ENCODE data around the gene SFXN3. TPM values are rescaled to one million over a fixed set of nuclear protein-coding genes. Genes with fewer than 3 reads are reported as not detected.

SFXN3 gene, protein sequence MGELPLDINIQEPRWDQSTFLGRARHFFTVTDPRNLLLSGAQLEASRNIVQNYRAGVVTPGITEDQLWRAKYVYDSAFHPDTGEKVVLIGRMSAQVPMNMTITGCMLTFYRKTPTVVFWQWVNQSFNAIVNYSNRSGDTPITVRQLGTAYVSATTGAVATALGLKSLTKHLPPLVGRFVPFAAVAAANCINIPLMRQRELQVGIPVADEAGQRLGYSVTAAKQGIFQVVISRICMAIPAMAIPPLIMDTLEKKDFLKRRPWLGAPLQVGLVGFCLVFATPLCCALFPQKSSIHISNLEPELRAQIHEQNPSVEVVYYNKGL
- polyA plus RNA-seq (2013, experiment 1 of 2) = 33.8 TPM
- polyA plus RNA-seq (2013, experiment 2 of 2) = 26.8 TPM

DNA sequence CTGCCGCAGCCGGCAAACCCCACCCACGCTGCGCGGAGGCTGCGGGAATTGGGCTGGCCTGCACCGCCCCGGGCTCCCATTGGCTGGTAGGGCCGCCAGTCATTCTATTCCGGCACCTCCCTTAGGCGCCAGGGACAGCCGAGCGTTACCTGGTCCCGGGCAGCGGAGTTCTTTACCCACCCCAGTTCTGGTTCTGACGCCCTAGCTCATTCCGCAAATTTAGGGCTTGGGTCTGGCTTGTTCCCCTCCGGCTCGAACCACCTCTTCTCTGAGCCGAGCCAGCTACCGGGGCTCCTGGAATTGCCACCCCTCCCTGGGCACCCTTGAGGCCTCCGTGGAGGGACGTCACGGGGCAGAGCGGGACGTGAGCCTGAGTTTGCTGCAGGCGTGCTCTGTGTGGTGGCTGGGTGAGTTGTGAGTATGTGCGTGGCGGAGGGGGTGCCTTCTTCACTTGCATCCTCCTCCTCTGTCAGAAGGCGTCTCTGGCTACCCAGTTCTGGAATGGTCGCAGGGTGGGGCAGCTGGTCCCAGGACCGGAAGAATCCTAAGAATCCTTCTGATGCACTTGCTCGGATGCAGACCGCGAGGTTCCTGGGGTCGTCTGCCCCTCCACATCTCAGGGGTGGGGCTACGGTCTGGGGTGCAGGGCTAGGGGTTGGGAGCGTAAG lies at the start of gene SFXN3, which contains the start of gene PDZD7:
SFXN3 (plus strand) TSS at position 107 of the 668 bp plus-strand sequence. CDS start 3,461 bp downstream, outside the sequence.
PDZD7 (minus strand) TSS at position 2 of the 668 bp plus-strand sequence. CDS start 910 bp downstream, outside the sequence.
- Histone ChIP-seq H3K9me3 (ENCODE audit: control insufficient read depth, low read length) (no peaks in the 10 kb centered on the region), H3K27ac (ENCODE audit: low read depth, low read length, severe bottlenecking) (peak within 1 kb of the TSS; percentile 94), H3K4me1 (ENCODE audit: control insufficient read depth, insufficient read depth, low read length, poor library complexity, severe bottlenecking) (peaks cover 32% of the 10 kb centered on the region), H3K4me3 (ENCODE audit: extremely low read depth, insufficient read depth, low read length, poor library complexity, severe bottlenecking) (peak within 1 kb of the TSS; percentile 46), H3K36me3 (ENCODE audit: control insufficient read depth, insufficient read depth, low read length) (peaks cover 20% of the 10 kb centered on the region)
- 0 to 3% methylated on average over 30 to 37 of the region's 38 CpGs for WGBS, 2 experiments (ENCODE audit: insufficient coverage in 2 of 2)

DNA sequence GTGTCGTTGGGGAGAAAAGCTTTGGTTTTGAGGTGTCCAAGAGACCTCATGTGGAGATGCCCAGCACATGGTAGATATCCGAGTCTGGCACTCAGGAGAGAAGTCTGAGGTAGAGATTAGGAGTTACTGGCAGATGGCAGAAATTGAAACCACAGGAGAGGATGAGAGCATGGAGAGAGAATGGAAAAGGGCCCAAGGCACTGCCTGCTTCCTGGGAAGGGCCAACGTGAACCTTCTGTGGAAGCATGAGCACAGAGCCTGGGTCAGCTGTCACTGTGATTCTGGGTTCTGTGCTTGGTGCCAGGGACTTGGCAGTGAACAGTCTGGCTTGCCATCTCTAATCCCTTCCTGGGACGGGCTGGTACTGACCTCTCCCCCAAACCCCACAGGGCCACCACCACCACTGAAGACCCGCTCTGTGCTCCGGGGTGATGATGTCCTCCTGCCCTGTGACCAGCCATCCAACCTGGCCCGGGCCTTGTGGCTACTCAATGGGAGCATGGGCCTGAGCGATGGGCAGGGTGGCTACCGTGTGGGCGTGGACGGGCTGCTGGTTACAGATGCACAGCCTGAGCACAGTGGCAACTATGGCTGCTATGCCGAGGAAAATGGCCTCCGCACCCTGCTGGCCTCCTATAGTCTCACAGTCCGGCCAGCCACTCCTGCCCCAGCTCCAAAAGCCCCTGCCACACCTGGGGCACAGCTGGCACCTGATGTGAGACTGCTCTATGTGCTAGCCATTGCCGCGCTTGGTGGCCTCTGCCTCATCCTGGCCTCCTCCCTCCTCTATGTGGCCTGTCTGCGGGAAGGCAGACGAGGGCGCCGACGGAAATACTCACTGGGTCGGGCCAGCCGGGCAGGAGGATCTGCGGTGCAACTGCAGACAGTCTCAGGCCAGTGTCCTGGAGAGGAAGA lies 47.9 kb upstream of the SFXN3 start:
- Histone ChIP-seq H3K4me1 (ENCODE audit: control insufficient read depth, insufficient read depth, low read length, poor library complexity, severe bottlenecking) (peaks cover 10% of the 10 kb centered on the region), H3K4me3 (ENCODE audit: extremely low read depth, insufficient read depth, low read length, poor library complexity, severe bottlenecking) (no peak overlapping the region), H3K27ac (ENCODE audit: low read depth, low read length, severe bottlenecking) (no peak overlapping the region), H3K9me3 (ENCODE audit: control insufficient read depth, low read length) (no peaks in the 10 kb centered on the region), H3K36me3 (ENCODE audit: control insufficient read depth, insufficient read depth, low read length) (peaks cover 51% of the 10 kb centered on the region)
- WGBS, 2 experiments (ENCODE audit: insufficient coverage in 2 of 2) = 94 to 95% methylated on average over 16 to 19 of the region's 24 CpGs

DNA sequence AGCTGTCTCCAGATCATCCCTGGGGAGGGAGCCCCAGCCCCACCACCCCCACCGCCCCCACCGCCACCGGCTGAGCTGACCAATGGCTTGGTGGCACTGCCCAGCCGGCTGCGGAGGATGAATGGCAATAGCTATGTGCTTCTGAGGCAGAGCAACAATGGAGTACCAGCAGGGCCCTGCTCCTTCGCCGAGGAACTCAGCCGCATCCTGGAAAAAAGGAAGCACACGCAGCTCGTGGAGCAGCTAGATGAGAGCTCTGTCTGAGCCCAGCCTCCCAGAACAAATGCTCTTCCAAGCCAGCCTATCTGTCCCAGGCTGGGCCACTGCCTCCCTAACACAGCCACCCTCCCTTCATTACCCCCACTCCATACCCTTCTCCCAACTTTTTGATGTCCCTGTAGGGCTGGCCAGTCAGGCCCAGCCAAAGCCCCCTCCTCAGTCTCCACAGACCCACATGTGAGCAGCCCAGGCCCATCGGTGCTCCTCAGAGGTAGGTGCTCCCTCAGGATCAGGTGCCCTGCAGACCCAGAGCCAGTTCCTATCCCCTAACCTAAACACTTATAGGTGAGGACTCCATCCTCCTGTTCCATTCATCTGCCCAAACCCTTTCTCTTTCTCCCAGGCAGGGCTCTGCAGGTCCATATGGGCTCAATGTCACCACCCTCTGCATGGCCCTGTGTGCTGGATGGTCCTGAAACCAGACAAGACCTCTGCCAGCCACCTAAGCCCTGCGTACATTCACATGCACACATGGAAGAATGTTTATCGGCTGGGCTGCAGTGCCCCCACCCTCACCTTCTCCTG lies 47.0 kb upstream of the SFXN3 start:
- H3K9me3 ChIP-seq (ENCODE audit: control insufficient read depth, low read length) = no peaks in the 10 kb centered on the region
- WGBS, 2 experiments (ENCODE audit: insufficient coverage in 2 of 2) = 92 to 94% methylated on average over 10 to 12 of the region's 13 CpGs
- H3K36me3 ChIP-seq (ENCODE audit: control insufficient read depth, insufficient read depth, low read length) = peaks cover 52% of the 10 kb centered on the region

DNA sequence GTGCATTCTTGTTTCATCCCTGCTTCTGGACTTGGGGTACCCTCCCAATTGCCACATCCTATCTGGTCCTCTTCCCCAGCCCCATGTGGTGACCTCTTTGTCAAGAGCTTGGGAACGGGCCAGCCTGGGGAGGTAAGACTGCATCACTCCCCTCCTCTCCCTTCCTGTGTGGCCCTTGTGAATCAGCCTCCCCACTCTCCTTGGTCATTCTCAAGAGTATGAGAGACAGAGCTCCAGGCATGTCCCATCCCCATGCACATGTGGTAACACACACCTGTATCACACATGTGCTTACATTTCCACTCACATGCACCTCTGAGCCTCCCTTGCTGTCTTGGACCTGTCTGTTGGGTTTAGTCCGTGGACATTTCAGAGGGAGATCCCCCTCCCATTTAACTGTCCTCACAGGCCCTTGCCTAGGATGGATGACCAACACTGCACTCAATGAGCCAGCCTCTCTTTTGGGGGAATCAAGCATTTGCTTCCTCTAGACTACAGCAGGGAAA lies 46.3 kb upstream of the SFXN3 start:
- Histone ChIP-seq H3K27ac (ENCODE audit: low read depth, low read length, severe bottlenecking) (no peak overlapping the region), H3K4me1 (ENCODE audit: control insufficient read depth, insufficient read depth, low read length, poor library complexity, severe bottlenecking) (peaks cover 21% of the 10 kb centered on the region), H3K4me3 (ENCODE audit: extremely low read depth, insufficient read depth, low read length, poor library complexity, severe bottlenecking) (no peak overlapping the region), H3K9me3 (ENCODE audit: control insufficient read depth, low read length) (no peaks in the 10 kb centered on the region), H3K36me3 (ENCODE audit: control insufficient read depth, insufficient read depth, low read length) (peaks cover 57% of the 10 kb centered on the region)
- 90 to 100% methylated on average over 2 of the region's 2 CpGs for WGBS, 2 experiments (ENCODE audit: insufficient coverage in 2 of 2)

More for the DNA sequence above, 47.0 kb upstream of the SFXN3 start:
- Histone ChIP-seq H3K4me1 (ENCODE audit: control insufficient read depth, insufficient read depth, low read length, poor library complexity, severe bottlenecking) (peaks cover 18% of the 10 kb centered on the region), H3K27ac (ENCODE audit: low read depth, low read length, severe bottlenecking) (no peak overlapping the region), H3K4me3 (ENCODE audit: extremely low read depth, insufficient read depth, low read length, poor library complexity, severe bottlenecking) (no peak overlapping the region)

DNA sequence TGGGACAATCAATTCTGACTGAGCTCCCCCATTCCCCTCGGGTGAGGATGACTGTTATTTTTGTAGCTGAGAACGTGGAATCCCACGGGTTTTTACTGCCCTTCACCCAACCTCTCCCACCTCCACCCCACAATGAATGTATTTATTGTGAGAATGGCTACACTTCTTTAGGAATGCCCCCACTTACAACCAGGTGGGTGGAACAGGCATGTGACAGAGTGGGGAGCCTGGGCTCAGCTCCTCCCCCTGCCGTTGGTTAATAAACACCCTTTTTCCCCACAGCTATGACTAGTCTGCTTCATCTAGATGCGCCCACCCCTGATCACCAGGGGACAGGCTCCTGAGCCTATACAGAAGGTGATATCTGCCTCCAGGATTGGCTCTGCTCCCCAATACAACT lies 45.7 kb upstream of the SFXN3 start:
- WGBS, 2 experiments (ENCODE audit: insufficient coverage in 2 of 2) = 83 to 97% methylated on average over 1 to 3 of the region's 5 CpGs

DNA sequence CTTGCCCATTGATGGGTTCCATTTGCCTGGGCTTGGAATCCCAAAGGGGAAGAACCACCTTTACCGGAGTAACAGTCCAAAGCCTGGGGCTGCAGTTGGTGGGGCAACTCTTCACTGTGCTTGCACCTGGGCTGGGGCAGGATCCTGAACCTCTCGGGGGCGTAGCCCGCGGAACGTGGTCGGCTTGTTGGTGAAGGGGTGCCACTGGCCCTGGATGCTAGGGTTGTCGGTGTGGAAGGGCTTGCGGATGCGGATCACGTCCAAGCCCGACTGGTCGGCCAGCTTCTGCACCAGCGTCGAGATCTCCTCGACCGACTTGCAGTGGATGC lies 44.4 kb upstream of the SFXN3 start:
- Histone ChIP-seq H3K36me3 (ENCODE audit: control insufficient read depth, insufficient read depth, low read length) (peaks cover 59% of the 10 kb centered on the region), H3K4me3 (ENCODE audit: extremely low read depth, insufficient read depth, low read length, poor library complexity, severe bottlenecking) (peak overlapping the region; percentile 98), H3K27ac (ENCODE audit: low read depth, low read length, severe bottlenecking) (no peak overlapping the region), H3K9me3 (ENCODE audit: control insufficient read depth, low read length) (no peaks in the 10 kb centered on the region), H3K4me1 (ENCODE audit: control insufficient read depth, insufficient read depth, low read length, poor library complexity, severe bottlenecking) (peaks cover 21% of the 10 kb centered on the region)
- WGBS, 2 experiments (ENCODE audit: insufficient coverage in 2 of 2) = 24 to 30% methylated on average over 12 to 17 of the region's 17 CpGs

More for the DNA sequence above, 45.7 kb upstream of the SFXN3 start:
- H3K4me3 ChIP-seq (ENCODE audit: extremely low read depth, insufficient read depth, low read length, poor library complexity, severe bottlenecking) = no peak overlapping the region
- H3K4me1 ChIP-seq (ENCODE audit: control insufficient read depth, insufficient read depth, low read length, poor library complexity, severe bottlenecking) = peaks cover 21% of the 10 kb centered on the region
- no peak overlapping the region for H3K27ac ChIP-seq (ENCODE audit: low read depth, low read length, severe bottlenecking)
- H3K9me3 ChIP-seq (ENCODE audit: control insufficient read depth, low read length) = no peaks in the 10 kb centered on the region
- H3K36me3 ChIP-seq (ENCODE audit: control insufficient read depth, insufficient read depth, low read length) = peaks cover 60% of the 10 kb centered on the region

DNA sequence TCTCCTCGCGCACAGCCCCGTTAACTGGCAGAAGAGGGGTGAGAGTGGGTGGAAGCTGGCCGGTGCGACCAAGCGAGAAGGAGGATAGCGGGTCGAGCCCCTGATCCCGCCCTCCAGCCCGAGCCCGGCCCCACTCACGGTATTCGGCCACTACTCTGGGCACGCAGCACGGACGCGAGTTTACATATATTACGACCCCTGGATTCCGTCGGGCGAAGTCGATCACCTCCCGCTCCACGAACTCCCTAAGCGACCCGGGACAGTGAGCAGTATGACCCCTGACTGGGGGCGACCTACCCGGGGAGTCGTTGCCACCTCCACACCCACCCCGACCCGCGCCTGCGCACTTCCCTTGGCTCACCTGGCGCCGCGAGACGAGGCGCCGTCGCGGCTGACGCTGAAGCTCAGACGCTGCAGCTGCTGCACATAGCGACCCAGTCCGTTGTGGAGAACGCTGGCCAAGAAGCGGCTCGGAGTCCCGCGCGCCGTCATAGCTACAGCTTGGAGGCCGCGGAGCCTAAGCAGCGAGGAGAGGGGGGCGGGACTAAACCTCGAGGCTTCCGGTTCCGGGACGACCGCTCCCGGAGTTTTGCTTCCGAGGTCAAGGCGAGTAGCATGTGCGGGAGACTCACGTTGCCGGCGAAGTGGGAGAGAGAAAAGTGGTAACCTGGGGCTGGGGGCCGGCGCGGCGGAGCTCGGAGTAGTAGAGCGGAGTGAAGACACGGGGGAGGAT lies 43.9 kb upstream of the SFXN3 start, which contains the start of the genes MRPL43 and TWNK:
MRPL43 (minus strand) TSS at position 546 of the 733 bp plus-strand sequence; CDS start at position 492, 54 bp downstream.
TWNK (plus strand) TSS at position 592 of the 733 bp plus-strand sequence. CDS start 668 bp downstream, outside the sequence.
- Histone ChIP-seq H3K4me1 (ENCODE audit: control insufficient read depth, insufficient read depth, low read length, poor library complexity, severe bottlenecking) (peaks cover 21% of the 10 kb centered on the region), H3K36me3 (ENCODE audit: control insufficient read depth, insufficient read depth, low read length) (peaks cover 54% of the 10 kb centered on the region), H3K4me3 (ENCODE audit: extremely low read depth, insufficient read depth, low read length, poor library complexity, severe bottlenecking) (peak within 1 kb of the TSS; percentile 98), H3K27ac (ENCODE audit: low read depth, low read length, severe bottlenecking) (peak within 1 kb of the TSS; percentile 67), H3K9me3 (ENCODE audit: control insufficient read depth, low read length) (no peaks in the 10 kb centered on the region)
- WGBS, 2 experiments (ENCODE audit: insufficient coverage in 2 of 2) = 0% methylated on average over 52 to 67 of the region's 75 CpGs

DNA sequence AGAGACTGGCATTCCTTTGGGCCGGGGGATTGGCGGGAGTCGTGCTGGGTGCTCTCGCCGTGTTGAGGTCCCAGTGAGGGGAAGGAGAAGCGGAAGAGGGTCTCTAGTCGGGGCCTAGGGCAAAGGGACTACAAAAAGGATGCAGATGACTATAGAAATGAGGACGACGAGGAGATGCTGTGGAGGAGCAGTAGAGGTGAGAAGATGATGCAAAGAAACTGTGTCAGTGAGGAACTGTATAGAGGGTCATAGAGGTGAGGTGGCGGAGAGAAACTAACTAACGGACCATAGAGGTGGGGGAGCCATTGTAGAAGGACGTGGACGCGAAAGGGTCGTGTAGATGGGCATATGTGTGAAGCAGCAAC lies 43.4 kb upstream of the SFXN3 start:
- Histone ChIP-seq H3K36me3 (ENCODE audit: control insufficient read depth, insufficient read depth, low read length) (peaks cover 55% of the 10 kb centered on the region), H3K9me3 (ENCODE audit: control insufficient read depth, low read length) (no peaks in the 10 kb centered on the region), H3K4me3 (ENCODE audit: extremely low read depth, insufficient read depth, low read length, poor library complexity, severe bottlenecking) (peak overlapping the region; percentile 98), H3K4me1 (ENCODE audit: control insufficient read depth, insufficient read depth, low read length, poor library complexity, severe bottlenecking) (peaks cover 21% of the 10 kb centered on the region), H3K27ac (ENCODE audit: low read depth, low read length, severe bottlenecking) (peak overlapping the region; percentile 30)
- WGBS, 2 experiments (ENCODE audit: insufficient coverage in 2 of 2) = 1 to 3% methylated on average over 15 of the region's 15 CpGs

DNA sequence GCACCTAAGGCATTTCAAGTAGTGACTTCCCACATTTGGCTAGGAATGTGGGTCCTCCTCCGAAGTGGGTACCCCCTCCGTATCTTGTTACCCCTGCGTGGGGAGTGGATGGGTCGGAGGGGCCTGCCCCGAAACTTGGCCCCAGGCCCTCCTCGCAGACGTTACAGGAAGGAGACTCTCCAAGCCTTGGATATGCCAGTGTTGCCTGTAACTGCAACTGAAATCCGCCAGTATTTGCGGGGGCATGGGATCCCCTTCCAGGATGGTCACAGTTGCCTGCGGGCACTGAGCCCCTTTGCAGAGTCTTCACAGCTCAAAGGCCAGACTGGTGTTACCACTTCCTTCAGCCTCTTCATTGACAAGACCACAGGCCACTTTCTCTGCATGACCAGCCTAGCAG lies 42.9 kb upstream of the SFXN3 start:
- Histone ChIP-seq H3K9me3 (ENCODE audit: control insufficient read depth, low read length) (no peaks in the 10 kb centered on the region), H3K27ac (ENCODE audit: low read depth, low read length, severe bottlenecking) (no peak overlapping the region), H3K36me3 (ENCODE audit: control insufficient read depth, insufficient read depth, low read length) (peaks cover 55% of the 10 kb centered on the region), H3K4me1 (ENCODE audit: control insufficient read depth, insufficient read depth, low read length, poor library complexity, severe bottlenecking) (peaks cover 21% of the 10 kb centered on the region), H3K4me3 (ENCODE audit: extremely low read depth, insufficient read depth, low read length, poor library complexity, severe bottlenecking) (peak overlapping the region; percentile 98)
- 69 to 81% methylated on average over 9 to 10 of the region's 10 CpGs for WGBS, 2 experiments (ENCODE audit: insufficient coverage in 2 of 2)

All from mesodermal cell (in vitro differentiated cells).